ENCODE results near the gene PPP6R1.

DNA sequence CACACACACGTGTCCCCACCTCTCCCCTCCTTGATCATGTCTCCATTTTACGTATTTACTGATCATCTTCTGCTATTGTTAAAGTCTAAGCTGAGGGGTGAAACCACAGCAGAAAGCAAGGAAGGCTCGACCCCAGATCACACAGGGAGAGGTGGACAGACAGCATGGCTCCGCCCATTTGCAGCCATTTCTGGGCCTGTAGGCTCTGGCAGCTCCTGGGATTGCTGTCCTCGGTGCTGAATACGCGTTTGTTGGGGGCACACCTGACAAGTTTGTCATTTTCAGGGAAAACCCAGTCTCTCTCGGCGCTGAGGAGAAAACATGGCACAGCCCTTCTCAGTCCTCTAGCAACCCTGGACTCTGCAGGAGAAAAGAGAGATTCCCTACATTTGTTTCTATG lies 38.3 kb downstream of the PPP6R1 start:
- TF ChIP-seq, protein P1, sequence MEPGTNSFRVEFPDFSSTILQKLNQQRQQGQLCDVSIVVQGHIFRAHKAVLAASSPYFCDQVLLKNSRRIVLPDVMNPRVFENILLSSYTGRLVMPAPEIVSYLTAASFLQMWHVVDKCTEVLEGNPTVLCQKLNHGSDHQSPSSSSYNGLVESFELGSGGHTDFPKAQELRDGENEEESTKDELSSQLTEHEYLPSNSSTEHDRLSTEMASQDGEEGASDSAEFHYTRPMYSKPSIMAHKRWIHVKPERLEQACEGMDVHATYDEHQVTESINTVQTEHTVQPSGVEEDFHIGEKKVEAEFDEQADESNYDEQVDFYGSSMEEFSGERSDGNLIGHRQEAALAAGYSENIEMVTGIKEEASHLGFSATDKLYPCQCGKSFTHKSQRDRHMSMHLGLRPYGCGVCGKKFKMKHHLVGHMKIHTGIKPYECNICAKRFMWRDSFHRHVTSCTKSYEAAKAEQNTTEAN (CRISPR knock-in tag; conservative IDR thresholded peaks at IDR 0.05): no peak
- TF ChIP-seq ZBTB21 (CRISPR knock-in tag; IDR thresholded peaks at IDR 0.05): no peak
